ENCODE data around the gene MRPS27.

MRPS27 gene

GRCh38 chr5:72208324-72208926 is 111.6 kb downstream of the MRPS27 start:
- no peak overlapping the region for H3K4me3 ChIP-seq (ENCODE audit: control insufficient read depth, low read depth, low read length)
- DNase-seq (ENCODE audit: low read depth): no peak
- TF ChIP-seq, protein P1, sequence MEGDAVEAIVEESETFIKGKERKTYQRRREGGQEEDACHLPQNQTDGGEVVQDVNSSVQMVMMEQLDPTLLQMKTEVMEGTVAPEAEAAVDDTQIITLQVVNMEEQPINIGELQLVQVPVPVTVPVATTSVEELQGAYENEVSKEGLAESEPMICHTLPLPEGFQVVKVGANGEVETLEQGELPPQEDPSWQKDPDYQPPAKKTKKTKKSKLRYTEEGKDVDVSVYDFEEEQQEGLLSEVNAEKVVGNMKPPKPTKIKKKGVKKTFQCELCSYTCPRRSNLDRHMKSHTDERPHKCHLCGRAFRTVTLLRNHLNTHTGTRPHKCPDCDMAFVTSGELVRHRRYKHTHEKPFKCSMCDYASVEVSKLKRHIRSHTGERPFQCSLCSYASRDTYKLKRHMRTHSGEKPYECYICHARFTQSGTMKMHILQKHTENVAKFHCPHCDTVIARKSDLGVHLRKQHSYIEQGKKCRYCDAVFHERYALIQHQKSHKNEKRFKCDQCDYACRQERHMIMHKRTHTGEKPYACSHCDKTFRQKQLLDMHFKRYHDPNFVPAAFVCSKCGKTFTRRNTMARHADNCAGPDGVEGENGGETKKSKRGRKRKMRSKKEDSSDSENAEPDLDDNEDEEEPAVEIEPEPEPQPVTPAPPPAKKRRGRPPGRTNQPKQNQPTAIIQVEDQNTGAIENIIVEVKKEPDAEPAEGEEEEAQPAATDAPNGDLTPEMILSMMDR (IDR thresholded peaks at IDR 0.05; ENCODE audit: control insufficient read depth, insufficient read depth, low read depth, low read length, missing control alignments): no peak

GRCh38 chr5:72206994-72207393 is 113.0 kb downstream of the MRPS27 start:
- DNase-seq (ENCODE audit: low read depth): no peak
- TF ChIP-seq, protein P1 (IDR thresholded peaks at IDR 0.05; ENCODE audit: control insufficient read depth, insufficient read depth, low read depth, low read length, missing control alignments): no peak
- H3K4me3 ChIP-seq (ENCODE audit: control insufficient read depth, low read depth, low read length): no peak overlapping the region

DNA sequence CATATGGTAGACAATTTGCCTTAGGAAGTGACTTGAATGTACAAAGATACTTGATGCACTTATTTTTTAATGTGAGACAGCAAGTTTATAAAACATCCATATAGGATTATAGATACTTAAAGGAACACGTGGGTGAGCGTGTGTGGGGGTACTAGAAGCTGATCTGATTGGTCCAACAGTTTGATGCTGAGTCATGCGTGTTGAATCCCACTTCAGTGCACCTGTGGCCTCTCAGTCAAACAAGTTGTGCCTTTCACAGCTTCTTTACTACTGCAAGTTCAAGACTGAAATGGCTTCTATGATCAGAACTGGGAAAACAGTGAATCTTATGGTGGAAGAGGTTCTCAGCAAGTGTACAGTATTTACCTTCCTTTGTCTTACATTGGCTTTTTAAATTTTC is 113.9 kb downstream of the MRPS27 start:
- H3K4me3 ChIP-seq (ENCODE audit: control insufficient read depth, low read depth, low read length): no peak overlapping the region
- TF ChIP-seq, protein P1 (IDR thresholded peaks at IDR 0.05; ENCODE audit: control insufficient read depth, insufficient read depth, low read depth, low read length, missing control alignments): no peak
- DNase-seq (ENCODE audit: low read depth): no peak

DNA sequence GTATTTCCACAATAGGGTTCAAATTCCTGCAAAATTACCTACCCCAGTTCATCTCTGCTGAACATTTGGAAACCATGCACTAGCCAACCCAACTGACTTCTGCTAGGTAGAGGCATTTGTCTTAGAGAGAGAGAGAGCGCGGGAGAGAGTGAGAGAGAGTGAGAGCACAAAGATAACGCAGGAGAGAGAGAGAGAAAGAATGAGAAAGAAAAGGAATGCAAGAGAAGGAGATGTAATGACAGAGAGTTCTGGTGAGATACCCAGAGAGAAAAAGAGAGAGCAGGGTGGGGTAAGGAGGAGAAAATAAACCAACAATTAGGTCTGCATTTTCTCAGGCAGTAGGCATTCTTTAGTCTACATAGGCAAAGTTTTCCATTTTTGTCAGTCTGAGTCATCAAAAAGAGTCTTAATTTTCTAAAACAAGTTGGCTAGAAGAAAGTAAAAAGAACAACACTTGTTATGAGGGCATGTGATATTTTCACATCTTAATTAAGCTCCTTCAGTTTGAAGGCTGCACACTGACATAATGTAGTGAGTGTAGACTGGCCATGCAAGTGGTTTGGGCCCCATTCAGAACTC is 114.5 kb downstream of the MRPS27 start:
- no peak for DNase-seq (ENCODE audit: low read depth)
- TF ChIP-seq, protein P1 (IDR thresholded peaks at IDR 0.05; ENCODE audit: control insufficient read depth, insufficient read depth, low read depth, low read length, missing control alignments): no peak
- H3K4me3 ChIP-seq (ENCODE audit: control insufficient read depth, low read depth, low read length): no peak overlapping the region

DNA sequence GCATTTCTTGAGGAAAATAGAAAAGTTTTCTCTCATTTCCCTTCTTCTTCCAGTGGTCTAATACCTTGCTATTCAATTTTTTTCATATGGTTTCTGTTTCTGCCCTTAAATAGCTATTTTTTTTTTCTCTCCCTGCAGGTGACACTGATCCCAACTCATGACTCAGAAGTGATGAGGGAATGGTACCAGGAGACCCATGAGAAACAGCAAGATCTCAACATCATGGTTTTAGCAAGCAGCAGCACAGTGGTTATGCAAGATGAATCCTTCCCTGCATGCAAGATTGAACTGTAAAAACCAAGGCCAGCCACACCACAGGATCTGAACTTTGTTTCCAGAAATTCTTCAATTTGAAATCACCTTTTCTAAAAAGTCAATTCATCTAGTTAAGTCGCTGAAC is 115.1 kb downstream of the MRPS27 start:
- TF ChIP-seq, protein P1 (IDR thresholded peaks at IDR 0.05; ENCODE audit: control insufficient read depth, insufficient read depth, low read depth, low read length, missing control alignments): no peak
- H3K4me3 ChIP-seq (ENCODE audit: control insufficient read depth, low read depth, low read length): no peak overlapping the region
- no peak for DNase-seq (ENCODE audit: low read depth)

DNA sequence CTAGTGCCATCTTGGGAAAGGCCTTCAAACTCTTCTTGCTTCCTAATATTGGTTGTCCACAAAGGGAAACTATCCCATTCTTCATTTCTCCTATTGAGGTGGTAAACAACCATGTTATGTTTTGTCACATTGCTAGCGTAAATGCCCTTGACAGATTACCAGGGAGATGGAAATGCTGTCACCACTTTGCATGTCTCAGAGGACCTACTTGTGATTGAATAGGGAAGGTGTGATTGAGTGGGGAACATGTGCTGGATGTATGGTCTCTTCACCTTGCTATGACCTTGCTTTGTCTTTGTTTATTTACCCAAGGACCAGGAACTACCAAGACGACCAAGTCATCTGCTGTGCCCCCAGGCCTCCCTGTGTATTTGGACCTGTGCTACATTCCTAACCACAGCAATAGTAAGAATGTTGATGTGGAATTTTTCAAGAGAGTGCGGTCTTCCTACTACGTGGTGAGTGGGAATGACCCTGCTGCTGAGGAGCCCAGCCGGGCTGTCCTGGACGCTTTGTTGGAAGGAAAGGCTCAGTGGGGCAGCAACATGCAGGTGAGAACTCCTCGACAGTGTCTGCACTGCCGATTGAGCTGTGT is 116.7 kb downstream of the MRPS27 start:
- no peak overlapping the region for H3K4me3 ChIP-seq (ENCODE audit: control insufficient read depth, low read depth, low read length)
- DNase-seq (ENCODE audit: low read depth): no peak
- TF ChIP-seq, protein P1 (IDR thresholded peaks at IDR 0.05; ENCODE audit: control insufficient read depth, insufficient read depth, low read depth, low read length, missing control alignments): no peak

All from AG09309 (cell line).